NCI-H82 treated with DMSO at 0.1 percent for 48 hours (cell line): ENCODE measurements around the gene AGTRAP.

Source experiments
- DNase-seq: peaks from one replicate; lab custom pipeline; 2025; ENCODE audit not compliant: unreplicated experiment; lab: John Stamatoyannopoulos, UW

Gene AGTRAP

DNA sequence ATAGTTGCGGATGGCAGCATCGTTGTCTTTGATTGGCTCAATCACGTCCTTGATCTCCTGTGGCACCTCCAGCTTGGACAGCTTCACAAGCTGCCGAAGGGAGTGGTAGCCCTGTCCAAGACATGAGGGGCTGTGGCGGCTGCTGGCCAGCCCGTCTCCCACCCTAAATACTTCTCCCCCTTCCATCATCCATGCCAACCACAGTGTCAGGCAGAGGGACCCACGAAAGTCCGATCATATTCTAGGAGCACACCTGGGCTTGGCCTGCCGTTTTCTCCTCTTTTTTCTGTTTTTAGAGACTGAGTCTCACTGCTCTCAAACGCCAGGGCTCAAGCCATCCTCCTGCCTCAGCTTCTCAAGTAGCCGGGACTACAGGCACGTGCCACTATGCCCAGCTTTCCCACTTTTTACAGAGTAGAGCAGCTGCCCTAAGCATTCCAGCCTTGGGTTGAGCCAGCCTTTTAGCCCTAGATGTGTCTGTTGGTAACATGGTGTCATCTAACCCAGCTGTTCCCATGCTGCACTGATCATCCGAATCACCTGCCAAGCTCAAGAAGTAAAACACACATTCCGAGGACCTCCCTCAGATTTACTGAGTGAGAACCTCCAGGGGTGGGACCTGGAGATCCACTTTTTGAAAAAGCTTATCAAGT lies 59.4 kb downstream of the AGTRAP start:
- no peak for DNase-seq

DNA sequence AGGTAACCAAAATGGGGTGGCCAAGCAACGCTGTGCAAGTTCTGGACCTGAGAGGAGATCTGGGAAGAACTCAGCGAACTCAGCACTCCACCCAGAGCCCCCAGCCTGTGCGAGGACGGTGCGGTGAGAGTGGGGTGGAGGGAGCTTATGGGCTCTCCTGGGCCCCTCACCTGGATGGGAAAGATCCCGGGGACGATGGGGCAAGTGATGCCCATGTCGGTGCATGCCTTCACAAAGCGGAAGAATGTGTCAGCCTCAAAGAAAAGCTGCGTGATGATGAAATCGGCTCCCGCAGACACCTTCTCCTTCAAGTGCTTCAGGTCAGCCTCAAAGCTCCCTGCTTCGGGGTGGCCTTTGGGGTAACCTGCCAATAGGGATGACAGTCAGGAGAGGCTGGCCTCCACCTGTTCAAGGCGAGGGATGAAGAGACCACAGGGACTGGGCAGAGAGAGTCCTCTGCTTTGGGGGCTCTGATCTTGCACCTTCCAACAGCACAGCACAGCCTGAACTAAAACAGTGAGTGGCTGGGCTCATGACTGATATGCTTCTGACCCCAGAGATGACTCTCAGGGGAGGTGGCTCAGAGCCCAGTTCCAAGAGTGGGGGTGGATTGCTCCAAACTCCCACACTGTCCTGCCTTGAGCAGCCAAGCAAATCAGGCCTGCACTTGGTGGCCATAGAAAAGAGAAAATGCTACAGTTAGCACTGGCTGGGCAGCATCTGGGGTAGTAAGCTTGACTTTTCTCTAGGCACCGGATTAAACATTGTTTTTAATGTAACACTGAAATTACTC lies 60.3 kb downstream of the AGTRAP start:
- DNase-seq: no peak

DNA sequence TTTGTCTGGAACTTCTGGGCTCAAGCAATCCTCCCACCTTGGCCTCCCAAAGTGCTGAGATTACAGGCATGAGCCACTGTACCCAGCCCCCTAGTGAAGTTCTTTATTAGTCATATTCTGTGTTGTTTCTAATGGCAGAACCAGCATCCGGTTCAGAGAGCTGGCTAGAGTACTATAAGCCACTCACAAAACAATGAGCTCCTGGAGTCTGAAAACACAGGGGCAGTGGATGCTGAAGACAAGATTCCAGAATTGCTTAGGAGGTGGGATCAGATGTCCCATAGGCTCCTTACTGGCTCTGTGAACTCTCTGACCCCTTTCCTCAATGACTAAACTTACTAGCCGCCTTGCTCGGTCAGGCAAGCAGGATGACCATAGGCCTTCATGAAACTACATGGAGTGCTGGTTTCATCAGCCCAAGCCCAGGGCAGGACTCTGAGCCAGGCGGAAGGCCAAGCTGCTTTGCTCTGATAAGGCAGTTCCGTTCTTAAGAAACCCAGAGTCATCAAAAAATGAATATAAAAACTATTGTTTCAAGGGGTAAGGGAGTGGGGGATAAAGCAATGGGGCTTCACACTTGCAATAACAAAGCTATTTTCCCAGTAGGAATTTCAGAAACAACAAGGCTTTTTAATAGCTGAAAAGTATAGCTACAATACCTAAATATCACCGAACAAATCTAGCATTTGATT lies 61.7 kb downstream of the AGTRAP start:
- DNase-seq: no peak

DNA sequence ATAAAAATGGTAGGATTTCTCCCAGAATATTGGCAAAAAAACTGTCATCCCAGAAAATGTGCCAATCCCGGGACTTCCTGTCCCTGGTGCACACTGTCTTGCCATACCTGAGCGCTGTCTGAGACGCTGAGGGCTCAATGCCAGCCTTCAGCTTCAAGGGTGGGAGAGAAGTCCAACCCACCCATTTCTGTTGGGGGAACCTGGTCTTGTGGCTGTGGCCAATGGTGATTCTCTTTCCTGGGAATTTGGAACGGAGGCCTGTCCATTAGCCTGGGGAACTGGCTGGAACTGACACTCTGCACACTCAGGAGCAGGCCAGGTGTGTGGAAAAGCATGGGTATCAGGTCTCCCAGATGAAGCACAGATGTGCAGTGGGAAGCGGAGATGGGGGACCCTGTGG lies 63.2 kb downstream of the AGTRAP start:
- DNase-seq: no peak

DNA sequence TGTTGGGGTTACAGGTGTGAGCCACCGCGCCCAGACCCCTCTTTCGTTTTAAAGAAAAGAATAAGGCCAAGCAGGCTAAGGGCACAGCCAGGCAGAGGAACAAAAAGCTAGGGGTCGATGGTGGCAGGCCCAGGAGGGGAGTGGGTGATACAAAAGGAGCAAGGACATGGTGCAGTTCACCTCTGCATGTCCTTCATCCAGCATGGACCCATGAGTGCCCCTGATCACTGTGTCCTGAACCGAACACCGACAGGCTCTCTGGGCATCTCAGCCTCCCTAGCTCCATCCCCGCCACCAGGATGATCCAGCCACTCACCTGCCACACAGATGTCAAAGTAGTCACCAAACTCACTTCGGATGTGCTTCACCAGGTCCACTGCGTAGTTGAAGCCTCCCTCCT lies 64.0 kb downstream of the AGTRAP start:
- no peak for DNase-seq

DNA sequence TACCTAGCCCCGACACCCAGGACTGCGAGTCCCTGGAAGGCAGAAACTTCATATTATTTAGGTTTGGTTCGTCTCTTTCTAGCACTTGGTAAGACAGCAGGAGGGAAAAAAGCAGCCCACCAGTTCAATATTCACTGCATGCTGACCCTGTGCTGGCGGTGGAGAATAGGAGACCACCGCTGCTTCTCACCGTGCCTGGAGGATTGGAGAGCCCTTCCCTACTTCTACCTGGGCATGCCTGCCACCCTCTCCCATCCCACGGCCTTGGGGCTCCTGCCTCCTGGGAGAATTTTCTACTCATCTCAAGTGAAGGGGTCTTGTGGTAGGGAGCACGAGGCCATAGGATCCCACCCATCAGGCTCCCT lies 64.4 kb downstream of the AGTRAP start:
- no peak for DNase-seq
